ENCODE results near the gene TLCD3A.
"Not testable (repeated sequence)": the region's sequence is repeated elsewhere in the genome, so short reads cannot be mapped to it uniquely, and the experiment has no call there.

Gene TLCD3A

DNA sequence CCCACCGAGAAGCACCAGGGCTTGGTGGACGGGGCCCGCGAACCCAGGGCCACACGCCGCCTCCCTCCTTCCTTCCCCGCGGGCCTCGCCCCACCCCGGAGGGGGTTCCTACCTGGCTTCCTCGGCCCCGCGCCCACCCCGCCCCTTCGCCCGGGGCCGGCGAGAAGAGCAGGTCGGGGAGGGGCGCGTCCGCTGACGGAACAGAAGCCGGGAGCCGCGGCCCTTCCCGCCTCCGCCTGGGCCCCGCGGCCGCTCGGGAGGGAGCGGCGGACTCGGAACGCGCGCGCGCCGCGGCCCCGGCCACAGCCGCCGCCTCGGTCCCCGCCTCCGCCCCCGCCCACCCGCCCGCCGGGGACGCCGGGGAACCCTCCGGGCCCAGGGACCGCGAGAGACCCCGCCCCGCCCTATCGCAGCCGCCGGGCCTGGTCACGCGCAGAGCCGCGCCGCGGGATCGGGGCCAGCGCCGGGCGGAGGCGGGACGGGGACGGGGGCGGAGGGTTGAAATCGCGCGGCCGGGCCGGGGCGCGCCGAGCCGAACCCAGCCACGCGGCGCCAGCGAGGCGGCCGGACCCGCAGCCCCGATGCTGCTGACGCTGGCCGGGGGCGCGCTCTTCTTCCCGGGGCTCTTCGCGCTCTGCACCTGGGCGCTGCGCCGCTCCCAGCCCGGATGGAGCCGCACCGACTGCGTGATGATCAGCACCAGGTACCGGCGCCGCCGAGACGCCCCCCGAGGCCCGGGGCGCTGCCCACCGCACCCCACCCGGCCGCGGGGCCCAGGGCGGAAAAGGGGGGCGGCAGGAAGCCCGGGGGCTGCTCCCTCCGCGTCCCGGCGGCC, at the start of gene TLCD3A:
TLCD3A (plus strand) TSS at position 530 of the 835 bp plus-strand sequence; CDS start at position 582, 52 bp downstream.
- DNase-seq (ENCODE audit: low read depth in 2 of 3, low spot score in 1 of 3): peak in 1 of 3 donors; percentile 41

DNA sequence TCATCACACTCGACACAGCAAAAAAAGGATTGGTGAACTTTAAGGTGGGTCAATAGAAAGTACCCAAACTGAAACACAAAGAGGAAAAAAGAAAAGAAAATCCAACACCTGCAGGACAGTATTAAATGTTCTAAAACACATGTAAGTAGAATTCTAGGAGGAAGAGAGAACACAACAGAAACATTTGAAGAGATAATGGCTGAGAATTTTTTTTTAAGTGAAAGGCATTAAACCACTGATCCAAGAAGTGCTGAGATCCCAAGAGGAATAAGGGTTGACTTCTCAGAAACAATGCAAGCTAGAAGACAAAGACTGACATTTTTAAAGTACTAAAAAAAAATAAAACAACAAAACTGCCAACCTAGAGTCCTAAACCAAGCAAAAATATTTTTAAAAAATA, 49.4 kb upstream of the TLCD3A start:
- no peak for DNase-seq (ENCODE audit: low read depth in 2 of 3, low spot score in 1 of 3)

DNA sequence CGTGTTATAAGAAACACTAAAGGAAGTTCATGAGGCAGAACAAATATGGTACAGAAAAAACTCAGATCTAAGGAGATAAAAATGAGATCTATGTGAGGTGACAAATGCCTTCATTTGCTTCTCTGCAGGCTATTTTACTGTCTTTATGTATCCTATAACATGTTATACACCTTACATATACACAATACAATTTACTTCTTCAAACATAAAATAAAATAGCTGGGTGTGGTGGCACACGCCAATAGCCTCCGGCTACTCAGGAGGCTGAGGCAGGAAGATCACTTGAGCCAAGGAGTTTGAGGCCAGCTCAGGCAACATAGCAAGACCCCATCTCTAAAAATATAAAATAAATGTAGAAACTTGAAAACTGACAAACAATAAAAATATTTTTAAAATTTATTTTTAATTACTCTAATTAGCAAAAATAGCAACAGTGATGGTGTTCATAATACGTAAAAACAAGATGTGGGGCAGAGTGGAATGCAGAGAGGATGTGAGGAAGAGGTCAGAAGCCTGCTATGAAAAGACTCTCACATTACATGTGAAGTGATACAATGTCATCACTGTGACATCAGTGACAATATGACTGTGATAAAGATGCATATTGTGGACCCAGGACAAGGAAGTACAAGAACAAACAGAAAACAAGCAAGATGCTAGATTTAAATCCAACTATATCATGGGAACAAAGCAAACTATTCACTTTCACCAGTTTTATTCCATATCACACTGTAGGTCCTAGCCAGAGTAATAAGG, 48.7 kb upstream of the TLCD3A start:
- DNase-seq (ENCODE audit: low read depth in 2 of 3, low spot score in 1 of 3): no peak

DNA sequence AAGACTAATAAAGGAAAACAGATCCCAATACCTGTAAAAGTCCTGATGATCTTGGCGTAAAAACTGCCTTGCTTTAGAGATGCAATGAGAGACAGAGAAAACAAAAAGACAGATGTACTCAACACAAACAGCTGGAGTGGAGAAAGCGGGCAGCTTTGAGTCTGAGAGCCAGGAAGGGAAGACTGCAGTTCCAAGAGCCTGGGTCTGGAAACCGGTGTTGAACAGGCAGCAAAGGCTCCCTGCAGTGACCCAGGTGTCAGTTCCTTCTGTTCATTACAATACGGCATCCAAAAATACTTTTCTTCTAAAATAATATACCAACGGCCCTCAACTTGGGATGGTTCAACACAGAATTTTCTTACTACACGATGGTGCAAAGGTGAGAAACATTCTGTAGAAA, 47.4 kb upstream of the TLCD3A start:
- no peak for DNase-seq (ENCODE audit: low read depth in 2 of 3, low spot score in 1 of 3)

DNA sequence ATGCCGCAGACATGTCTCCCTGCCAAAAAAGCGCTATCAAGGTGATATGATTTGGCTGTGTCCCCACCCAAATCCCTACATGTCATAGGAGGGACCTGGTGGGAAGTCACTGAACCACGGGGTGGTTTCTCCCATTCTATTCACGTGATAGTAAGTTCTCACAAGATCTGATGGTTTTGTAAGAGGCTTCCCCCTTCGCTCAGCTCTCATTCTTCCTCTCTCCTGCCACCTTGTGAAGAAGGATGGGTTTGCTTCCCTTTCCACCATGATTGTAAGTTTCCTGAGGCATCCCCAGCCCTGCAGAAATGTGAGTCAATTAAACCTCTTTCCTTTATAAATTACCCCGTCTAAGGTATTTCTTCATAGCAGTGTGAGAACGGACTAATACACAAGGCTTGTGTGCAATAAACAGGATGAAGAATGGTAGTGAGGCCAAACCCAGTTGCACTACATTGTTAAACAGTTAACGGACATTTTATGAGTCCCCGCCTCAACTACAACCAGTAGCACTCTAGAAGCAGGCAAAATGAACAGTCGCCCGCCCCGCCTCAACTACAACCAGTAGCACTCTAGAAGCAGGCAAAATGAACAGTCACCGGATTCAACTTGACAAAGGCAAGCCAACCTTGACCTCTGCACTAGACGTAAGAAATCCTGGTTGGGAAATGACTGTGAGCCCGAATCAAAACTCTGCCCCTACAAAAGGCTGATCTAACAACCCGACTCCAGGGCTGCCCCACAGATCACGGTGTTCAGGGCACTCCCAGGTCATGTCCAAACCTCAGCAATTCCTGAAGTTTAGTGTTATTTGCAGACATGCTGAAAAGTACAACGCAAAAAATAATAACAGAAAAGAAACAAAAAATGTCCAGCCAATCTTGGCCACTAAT, 44.1 kb upstream of the TLCD3A start:
- DNase-seq (ENCODE audit: low read depth in 2 of 3, low spot score in 1 of 3): no peak

DNA sequence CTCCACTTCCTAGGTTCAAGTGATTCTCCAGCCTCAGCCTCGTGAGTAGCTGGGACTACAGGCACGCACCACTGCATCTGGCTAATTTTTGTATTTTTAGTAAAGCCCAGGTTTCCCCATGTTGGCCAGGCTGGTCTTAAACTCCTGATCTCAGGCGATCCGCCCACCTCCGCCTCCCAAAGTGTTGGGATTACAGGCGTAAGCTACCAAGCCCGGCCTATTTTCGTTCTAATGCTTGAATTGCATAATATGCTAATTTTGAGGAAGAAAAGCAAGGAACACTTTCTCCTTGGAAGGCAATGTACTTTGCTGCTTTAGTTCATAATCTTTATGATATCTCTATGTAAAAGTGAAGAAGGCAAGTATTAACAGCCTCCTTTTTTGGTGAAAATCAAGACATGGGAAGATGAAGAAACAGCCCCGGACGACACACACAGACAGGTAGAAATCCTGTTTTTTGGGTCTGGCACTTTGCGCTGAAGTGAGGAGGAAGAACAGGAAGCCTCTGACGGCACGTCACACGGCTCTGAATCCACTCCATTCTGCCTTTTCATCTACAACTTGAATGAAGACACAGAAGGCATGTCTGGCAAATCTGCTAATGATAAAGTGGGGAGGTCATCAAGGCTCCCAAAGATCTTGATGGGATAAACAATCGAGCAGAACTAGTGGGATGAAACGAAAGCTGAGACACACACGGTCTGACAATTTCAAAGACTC, 42.7 kb upstream of the TLCD3A start:
- DNase-seq (ENCODE audit: low read depth in 2 of 3, low spot score in 1 of 3): no peak

DNA sequence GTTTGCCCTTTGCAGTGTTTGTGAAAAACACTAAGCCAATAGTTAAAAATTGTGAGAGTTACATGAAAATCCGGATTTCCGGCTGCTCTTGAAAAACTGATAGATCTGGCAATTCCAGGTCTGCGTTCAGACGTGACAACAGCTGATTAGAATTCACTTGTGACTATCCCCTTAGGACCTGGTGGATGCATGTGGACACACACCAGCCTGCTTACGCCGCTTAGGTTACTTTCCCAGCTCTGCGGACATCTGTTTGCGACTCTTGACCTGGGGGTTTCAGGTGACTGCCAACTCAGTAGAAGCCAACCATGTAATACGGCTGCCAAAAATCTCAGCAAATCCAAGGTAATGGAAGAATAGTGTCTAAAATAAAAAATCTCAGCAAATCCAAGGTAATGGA, 42.0 kb upstream of the TLCD3A start:
- no peak for DNase-seq (ENCODE audit: low read depth in 2 of 3, low spot score in 1 of 3)

DNA sequence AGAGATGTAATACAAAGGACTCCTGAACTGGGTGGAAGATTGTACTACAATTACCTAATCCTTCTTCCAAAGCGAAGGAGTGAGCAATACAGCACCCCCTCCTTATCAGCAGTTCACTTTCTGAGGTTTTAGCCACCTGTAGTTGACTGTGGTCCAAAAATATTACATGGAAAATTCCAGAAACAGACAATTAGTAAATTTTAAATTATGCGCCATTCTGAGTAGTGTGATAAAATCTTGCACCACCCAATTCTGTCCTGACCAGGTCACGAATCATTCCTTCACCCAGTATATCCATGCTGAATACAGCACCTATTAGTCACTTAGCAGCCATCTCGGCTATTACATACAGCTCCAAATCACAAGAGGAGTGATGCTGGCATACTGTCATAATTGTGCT, 41.0 kb upstream of the TLCD3A start:
- DNase-seq (ENCODE audit: low read depth in 2 of 3, low spot score in 1 of 3): no peak

DNA sequence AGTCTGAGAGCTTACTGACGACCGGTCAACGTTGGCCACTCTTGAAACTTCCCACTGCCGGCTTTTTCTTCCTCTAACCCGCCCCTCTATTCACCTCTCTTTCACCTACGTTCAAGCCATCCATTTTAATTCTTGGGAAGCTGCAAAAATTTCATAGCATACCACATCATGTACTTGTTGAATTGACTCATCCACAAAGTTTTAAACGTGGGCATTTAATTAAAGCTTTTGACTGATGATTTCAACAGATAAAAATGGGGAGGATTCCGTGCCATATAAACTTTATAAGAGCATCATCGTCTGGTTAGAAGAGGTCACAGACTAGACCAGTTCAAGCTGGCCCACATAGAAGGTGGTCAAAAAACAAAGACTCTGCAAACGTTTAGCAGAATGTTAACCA, 40.3 kb upstream of the TLCD3A start:
- no peak for DNase-seq (ENCODE audit: low read depth in 2 of 3, low spot score in 1 of 3)

DNA sequence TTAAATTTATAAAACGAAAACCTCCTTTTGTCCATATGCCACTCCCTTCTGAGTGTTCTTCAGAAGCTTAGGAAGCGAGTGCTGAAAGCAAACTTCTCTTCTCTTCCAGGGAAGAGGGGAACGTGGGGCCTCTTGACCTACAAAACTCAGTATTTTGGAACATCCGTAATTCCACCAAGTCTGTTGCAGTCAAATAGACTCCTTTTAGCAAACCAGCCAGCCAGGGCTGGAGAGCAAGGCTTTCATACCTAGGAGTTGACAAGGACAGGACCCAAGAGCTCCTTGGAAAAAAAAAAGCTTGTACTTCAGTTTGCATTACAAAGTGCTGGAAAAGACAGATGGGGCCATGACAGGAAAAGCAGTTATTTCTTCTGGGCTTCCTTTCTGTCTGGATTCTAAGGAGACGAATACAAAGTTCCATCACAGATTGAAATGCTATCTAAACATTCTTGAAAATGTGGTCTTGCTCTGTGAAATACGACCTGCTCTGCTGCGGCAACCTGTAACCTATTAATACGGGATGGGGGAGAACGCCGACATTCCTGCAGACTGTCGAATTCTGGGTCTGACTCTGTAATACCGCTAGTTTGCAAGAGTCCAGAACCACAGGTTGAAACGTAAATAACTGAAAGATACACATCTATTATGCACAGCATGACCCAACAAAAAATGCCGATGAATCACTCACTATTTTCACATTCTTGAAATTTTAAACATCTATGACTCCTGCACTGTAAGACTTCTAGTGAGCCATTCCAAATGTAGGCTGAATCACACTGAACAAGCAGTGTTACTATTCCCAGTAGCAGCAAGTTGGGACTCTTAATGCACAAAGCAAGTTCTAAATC, 38.4 kb upstream of the TLCD3A start:
- no peak for DNase-seq (ENCODE audit: low read depth in 2 of 3, low spot score in 1 of 3)

DNA sequence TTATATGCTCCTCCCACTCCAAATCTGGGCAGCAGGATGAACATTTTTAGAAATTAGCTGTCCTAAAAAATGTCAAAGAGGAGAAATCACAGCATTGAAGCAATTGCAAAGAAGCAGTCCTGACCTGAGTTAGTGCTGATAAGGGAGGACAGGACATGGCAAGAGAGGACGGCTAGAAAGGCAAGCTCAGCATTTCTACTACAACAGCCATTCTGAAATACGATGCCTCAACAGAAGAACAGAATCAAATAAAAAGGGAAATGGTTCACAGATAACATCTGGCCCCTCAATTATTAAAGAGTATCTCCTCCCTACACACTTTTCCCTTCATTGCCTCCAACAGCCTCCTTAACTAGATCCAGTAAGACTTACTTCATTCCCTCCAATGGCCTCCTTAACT, 36.0 kb upstream of the TLCD3A start:
- DNase-seq (ENCODE audit: low read depth in 2 of 3, low spot score in 1 of 3): no peak

DNA sequence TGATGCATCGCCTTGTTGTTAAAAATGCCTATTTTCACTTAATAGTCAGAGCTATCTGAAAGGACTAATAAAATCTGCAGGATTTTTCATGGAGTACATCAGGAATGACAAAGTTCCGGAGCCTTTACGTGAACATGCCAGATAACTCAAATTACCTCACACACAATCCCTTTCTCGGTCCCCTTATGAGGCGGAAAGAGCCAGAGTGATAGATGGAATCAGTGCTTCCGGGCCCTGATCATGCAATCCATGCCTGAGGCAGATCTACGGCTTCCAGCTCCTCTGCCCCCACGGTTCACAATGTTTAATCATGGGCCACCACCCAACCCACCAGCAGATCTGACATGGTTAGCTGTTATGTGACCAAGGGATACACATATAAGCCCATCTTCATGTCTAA, 34.7 kb upstream of the TLCD3A start:
- DNase-seq (ENCODE audit: low read depth in 2 of 3, low spot score in 1 of 3): no peak

DNA sequence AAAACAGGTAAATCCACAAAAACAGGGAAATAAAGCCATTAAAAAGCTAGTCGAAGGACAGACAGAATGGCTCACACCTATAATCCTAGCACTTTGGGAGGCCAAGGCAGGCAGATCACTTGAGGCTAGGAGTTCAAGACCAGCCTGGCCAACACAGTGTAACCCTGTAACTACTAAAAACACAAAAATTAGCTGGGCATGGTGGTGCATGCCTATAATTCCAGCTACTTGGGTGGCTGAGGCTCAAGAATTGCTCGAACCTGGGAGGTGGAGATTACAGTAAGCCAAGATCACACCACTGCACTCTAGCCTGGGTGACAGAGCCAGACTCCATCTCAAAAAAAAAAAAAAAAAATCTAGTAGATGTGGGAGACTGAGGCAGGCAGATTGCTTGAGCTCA, 34.3 kb upstream of the TLCD3A start:
- not testable (repeated sequence) for DNase-seq (ENCODE audit: low read depth in 2 of 3, low spot score in 1 of 3)

DNA sequence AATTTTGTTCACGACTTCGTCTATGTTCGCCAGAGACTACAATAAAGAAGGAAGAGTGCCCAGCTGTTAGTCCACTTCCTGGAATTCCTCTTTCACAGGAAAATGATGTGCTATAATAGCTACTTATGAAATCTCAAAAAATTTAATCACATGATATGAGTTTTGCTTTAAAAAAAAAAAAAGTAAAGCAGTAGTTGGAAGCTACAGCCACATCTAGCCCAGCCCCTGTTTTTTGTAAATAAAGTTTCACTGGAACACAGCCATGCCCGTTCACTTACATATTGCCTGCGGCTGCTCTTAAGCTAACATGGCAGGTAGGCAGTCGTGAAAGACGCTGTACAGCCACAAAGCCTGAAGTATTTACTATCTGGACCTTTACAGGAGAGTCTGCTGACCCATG, 33.1 kb upstream of the TLCD3A start:
- no peak for DNase-seq (ENCODE audit: low read depth in 2 of 3, low spot score in 1 of 3)

DNA sequence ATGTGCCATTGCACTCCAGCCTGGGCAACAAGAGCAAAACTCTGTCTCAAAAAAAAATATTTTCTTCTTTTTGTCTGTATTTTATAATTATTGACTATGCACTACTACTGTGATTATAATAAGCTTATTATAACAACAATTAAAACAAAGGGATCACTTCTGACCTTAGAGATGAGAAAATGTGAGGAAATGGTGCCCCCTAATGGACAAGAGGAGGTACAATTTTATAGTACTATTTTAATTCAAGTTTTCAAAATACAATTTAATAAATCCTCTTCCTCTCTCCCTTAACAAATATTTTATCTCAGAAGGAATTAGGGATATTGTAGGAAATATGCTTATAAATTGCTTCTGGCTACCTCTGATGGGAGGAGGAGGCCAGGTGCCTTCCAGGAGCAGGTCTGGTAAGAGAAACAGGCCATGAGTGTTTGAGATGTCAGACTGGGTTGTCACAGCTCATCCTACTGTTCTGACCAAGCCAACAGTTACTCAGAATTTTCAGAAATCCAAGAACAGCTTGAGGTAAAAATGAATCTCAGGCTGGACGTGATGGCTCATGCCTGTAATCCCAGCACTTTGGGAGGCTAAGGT, 31.8 kb upstream of the TLCD3A start:
- DNase-seq (ENCODE audit: low read depth in 2 of 3, low spot score in 1 of 3): no peak

DNA sequence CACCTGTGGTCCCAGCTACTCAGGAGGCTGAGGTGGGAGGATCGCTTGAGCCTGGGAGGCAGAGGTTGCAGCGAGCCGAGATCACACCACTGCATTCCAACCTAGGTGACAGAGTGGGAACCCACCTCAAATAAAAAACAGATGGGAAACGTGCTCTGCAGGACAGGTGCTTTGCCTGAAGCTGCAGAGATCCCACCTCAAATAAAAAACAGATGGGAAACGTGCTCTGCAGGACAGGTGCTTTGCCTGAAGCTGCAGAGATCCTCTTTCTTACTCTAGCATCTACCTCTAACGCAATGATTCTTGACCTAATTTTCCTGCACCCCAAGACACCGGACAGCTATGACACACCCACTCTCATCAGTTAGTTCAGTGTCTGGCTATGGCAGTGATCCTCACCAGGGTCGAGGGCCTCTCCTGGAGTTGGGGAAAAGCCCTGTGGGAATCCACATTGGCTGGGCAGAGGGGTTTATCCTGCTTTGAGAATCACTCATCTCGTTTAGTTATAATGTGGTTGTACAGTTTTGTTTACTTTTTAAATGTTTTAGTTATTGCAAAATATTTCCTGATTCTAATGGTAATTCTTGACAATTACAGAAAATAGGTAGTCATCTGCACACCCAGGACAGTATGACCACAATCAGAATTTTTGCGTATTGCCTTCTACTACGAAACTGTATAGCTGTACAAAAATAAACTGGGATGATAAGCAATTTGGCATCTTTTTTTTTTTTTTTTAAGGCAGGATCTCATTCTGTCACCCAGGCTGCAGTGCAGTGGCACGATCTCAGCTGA, 29.1 kb upstream of the TLCD3A start:
- DNase-seq (ENCODE audit: low read depth in 2 of 3, low spot score in 1 of 3): no peak

DNA sequence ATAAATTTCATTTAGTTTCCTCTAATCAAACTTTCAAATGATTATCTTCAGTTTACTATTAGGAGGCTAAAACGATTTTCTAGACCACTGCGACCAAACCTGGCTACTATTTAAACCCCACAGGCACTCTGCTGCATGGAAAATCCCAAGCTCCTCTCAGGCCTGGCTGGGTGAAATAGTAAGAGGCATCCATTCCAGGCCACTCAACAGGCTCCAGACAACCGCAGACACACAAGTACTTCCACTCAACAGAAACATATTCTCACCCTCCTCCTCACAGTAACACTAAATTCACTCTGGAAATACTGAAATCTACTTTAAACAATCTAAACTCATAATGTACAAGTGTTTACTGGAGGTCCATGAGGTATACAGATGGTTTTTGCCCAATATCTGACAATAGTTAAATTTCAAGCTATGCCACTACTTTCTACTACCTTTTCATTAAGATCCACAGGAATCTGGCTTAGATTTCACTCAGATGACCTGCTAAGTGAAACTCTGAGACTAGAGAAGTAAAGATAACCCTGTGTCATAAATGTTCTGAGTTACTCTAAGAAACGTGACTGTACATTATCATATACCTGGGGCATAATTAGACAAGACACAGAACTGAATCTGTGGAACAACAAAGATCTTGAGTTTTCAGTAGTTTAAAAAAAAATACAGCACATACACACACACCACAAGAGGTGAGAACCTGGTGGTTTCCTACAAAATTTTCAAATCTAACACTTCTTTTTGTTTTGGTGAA, 28.1 kb upstream of the TLCD3A start:
- no peak for DNase-seq (ENCODE audit: low read depth in 2 of 3, low spot score in 1 of 3)

DNA sequence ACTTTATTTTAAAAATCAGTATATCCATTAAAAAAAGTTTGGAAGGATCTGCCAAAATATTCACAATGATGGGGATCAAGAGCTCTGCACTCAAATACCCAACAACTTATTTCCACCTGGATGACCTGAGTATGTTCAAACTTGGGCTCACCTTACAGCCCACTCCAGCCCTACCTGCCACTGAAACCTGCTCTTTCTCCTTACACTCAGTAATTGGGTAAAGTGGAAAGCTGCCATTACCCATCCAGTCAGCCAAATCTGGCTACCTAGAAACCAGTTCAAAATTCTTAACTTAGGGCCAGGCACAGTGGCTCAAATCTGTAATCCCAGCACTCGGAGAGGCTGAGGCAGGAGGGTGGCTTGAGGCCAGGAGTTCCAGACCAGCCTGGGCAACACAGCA, 27.4 kb upstream of the TLCD3A start:
- DNase-seq (ENCODE audit: low read depth in 2 of 3, low spot score in 1 of 3): no peak

Data from stimulated activated CD4-positive, alpha-beta T cell treated with anti-CD3 and anti-CD28 coated beads, Interleukin-12 subunit alpha, Interleukin-12 subunit beta, amount 100 ng/mL, for 48 hours (primary cell).